Omental fat pad (tissue), 4 donors: ENCODE data around the gene SLC37A2. TPM values are rescaled to one million over a fixed set of nuclear protein-coding genes. Genes with fewer than 3 reads are reported as not detected.

Experiments used
- ATAC-seq: fragments of 150-250 bp; one replicate; pipeline ENCODE4 v1.9.1; 2016; ENCODE audit warnings: mild to moderate bottlenecking, moderate library complexity; ENCODE audit not compliant: low FRiP score
- DNase-seq: peaks from one replicate; pipeline ENCODE4 v3.0.0-alpha.2; 2019; ENCODE audit warnings: low spot score
- total RNA-seq, 4 donors: library from RNA; depleted of rRNA; stranded (reverse); fragments of >200 nt; gene quantifications; one replicate each; pipeline ENCODE4 v1.1.0, GENCODE V29; 2016
- TF ChIP-seq, protein P1 (sequence below), 3 donors: fragments of 450-650 bp; IDR thresholded peaks; one replicate each; pipeline ENCODE4 v1.5.1; 2016 to 2017; ENCODE audit warnings: antibody characterized with exemption in 3 of 3, mild to moderate bottlenecking in 3 of 3, moderate library complexity in 2 of 3

SLC37A2 gene
- total RNA-seq, 4 donors from 2014 or later: 15.6 to 26.0 (median 21.5) TPM

DNA sequence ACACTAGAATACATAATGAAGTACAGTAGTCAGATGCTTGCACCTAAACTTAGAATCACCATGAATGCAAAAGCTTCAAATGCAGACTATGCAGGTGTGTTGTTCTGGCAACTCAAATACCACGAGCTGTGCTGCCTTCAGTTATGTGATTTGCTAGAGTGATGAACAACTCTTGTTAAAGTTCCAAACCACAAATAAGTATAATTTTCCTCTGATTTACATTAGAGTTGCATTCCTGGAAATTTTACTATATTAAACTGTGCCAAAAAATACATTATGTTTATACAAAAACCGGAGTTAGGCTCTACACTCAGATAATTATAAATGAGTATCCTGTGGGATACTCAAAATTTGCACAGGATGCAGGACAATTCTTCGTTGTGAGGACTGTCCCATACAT is 45.4 kb downstream of the SLC37A2 start:
- ATAC-seq (no peak), DNase-seq (no peak)
- TF ChIP-seq, protein P1, sequence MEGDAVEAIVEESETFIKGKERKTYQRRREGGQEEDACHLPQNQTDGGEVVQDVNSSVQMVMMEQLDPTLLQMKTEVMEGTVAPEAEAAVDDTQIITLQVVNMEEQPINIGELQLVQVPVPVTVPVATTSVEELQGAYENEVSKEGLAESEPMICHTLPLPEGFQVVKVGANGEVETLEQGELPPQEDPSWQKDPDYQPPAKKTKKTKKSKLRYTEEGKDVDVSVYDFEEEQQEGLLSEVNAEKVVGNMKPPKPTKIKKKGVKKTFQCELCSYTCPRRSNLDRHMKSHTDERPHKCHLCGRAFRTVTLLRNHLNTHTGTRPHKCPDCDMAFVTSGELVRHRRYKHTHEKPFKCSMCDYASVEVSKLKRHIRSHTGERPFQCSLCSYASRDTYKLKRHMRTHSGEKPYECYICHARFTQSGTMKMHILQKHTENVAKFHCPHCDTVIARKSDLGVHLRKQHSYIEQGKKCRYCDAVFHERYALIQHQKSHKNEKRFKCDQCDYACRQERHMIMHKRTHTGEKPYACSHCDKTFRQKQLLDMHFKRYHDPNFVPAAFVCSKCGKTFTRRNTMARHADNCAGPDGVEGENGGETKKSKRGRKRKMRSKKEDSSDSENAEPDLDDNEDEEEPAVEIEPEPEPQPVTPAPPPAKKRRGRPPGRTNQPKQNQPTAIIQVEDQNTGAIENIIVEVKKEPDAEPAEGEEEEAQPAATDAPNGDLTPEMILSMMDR (IDR thresholded peaks at IDR 0.05): no peak

DNA sequence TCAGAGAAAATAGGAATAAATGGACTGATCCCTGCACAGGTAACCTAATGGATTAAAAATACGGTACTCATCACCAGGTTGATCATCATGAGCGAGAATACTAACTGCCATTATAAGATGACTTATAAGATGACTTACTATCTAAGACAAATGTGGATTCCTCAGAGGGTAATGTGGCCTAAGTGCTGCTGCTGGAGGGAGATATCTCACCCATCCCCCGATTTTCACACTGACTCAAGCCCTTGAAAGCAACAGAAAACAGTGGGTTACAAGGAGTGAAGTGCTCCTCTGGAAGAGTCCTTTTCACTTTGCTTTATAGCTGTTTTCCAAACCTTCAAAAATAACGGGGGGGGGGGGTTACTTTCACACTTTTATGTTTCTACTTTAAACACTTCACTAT is 47.4 kb downstream of the SLC37A2 start:
- TF ChIP-seq, protein P1 (IDR thresholded peaks at IDR 0.05): no peak
- DNase-seq (no peak), ATAC-seq (no peak)

DNA sequence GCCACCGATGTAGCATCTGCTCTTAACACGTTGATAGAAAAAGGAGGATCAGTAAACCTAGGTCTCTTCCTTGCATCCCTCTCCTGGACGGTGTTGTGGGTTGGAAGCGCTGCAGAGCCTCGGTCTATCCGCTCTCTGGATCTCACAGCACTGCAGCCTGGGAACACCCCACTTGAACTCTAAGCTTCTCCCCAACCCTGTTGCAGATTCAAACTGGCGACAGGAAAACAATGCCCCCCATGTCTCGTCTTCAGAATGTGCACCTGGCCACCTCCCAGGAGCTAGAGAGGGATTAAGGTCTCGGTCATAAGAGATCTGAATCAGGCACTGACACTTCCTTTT is 47.9 kb downstream of the SLC37A2 start:
- TF ChIP-seq, protein P1 (IDR thresholded peaks at IDR 0.05): no peak
- ATAC-seq: peak; percentile 33
- DNase-seq: no peak

DNA sequence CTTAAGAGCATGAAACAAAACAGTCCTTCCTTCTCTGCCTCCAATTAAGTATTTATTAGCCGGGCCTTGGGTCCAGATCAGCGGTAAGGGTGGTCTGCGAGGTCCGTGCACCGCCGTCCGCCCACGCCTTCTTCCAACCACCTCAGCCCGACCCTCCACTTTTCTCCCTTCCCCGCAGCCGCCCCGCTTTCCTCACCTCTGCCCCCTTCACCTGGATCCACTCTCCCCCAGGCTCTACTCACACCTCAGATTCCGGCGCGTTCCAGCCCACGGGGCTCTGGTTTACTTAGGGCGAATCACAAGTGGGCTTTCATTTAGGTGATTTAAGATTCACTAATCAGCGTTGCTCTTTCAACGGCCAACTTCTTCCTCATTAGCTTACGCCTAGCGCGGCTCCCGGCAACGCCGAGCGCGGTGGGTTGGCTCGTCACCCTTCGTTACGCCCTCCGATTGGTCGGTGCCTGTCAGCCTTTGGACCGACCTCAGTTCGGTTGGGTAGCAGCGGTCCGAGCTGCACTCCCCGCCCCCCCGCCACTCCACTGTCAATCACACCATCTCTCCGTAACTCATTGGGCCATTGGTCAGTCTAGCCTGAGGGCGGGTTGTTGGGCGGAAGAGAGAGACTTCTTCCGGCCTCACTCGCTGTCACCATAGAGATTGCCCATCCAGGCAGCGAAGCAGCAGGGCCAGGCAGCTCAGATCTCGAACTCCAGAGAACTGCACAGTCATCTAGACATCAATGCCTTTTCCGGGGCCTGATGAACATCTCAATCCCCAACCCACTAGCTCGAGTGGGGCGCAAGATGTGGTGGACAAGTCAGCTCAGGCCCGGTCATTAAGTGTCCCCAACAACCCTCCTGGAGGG is 48.5 kb downstream of the SLC37A2 start, which contains the start of gene TMEM218:
TMEM218 (minus strand) TSS at position 284 of the 865 bp plus-strand sequence. CDS start 9,385 bp downstream, outside the sequence.
- peak; percentile 92 for DNase-seq
- ATAC-seq: peak; percentile 100
- TF ChIP-seq, protein P1 (IDR thresholded peaks at IDR 0.05): no peak

DNA sequence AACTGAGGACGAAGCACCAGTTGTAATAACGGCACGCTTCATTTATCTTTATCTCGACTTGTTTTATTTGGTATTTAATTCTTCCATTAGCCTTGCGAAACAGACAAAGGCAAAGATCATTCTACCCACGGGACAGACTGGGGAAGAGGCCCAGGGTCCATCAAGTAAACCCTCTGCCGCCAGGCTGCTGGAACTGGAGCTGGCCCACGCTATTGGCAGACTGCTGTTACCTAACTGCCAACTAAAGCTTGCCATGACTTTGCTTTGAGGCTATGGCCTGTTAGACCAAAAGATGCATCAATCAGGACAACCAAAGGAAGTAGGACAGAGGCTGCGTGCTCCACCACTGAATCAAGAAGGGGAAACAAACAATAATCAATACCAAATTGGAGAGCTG is 49.1 kb downstream of the SLC37A2 start:
- TF ChIP-seq, protein P1 (IDR thresholded peaks at IDR 0.05): no peak
- ATAC-seq (no peak), DNase-seq (no peak)

DNA sequence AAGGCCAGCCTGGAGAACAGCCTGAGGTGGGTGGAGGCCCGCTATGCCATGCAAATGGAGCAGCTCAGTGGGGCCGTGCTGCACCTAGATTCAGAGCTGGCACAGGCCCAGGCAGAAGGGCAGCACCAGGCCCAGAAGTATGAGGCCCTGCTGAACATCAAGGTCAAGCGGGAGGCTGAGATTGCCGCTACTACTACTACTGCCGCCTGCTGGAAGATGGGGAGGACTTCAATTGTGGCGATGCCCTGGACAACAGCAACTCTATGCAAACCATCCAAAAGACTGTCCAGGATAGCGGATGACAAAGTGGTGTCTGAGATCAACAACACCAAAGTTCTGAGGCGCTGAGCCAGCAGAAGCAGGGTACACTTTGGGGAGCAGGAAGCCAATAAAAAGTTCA is 51.4 kb downstream of the SLC37A2 start:
- TF ChIP-seq, protein P1 (IDR thresholded peaks at IDR 0.05): no peak
- DNase-seq: no peak
- ATAC-seq: no peak

DNA sequence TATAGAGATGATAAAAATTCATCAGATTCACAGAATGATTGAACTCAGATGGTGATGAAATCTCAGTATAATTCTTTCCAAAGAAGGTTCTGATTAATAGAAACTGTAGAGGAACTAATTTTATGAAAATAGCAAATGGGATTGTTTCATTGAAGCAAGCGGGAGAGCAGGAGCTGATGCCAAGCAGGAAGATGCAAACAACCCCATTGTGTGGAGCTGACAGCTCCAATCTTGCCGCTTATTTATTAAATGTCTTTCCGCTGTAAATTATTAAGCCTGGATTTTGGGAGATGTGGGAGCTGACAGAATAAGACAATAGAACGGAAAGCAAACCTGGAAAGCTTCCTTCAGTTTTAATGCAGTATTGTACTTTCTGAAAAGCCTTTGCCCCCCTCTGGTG is 54.3 kb downstream of the SLC37A2 start:
- ATAC-seq: no peak
- no peak for DNase-seq
- TF ChIP-seq, protein P1 (IDR thresholded peaks at IDR 0.05): no peak
